Epidermal melanocyte (primary cell): ENCODE data around the gene HECTD2.
"Not testable (repeated sequence)": the region's sequence is repeated elsewhere in the genome, so short reads cannot be mapped to it uniquely, and the experiment has no call there.

Experiments
- DNase-seq: peaks from one replicate; pipeline ENCODE4 v3.0.0; 2011; ENCODE audit warnings: low spot score; ENCODE audit not compliant: insufficient read length

HECTD2 gene

GRCh38 chr10:91536733-91537132, 126.6 kb downstream of the HECTD2 start:
- DNase-seq, result no peak

DNA sequence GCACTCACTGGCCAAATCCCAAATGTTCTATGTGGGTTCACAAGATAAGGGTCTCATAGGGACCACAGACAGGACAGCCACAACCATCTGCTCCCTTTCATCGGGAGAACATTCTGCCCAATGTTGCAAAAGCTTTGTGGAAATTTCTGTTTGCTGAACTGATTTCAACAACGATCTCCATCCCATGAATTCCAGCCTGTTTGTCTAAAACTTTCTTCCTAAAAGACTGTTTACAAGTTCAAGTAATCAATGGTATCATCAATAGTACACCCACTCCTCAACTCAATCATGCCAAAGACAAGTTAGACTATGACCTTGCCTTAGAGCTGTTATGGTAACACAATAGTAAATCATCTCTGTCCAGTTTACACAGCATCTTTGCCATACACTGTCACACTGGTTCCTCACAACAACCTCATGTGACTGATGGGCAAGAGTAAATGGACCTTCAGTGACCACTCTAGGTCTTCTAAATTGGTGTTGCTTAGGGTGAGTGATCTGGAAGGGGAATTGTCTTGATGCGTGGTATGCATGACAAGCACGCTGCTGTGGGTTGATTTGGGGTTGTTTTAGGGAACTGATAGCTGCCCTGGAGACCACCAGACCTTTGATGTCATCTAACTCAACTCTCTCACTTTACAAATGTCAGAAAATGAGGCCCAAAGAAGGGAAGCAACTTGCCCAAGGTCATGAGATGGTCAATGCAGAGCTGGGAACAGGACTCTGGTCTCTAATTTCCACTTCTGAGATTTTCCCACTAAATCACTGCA, 127.7 kb downstream of the HECTD2 start:
- DNase-seq, result no peak

- no peak for DNase-seq
These were observed 129.8 kb downstream of the HECTD2 start for GRCh38 chr10:91539930-91540329.

- DNase-seq, result no peak
These were observed 130.6 kb downstream of the HECTD2 start for GRCh38 chr10:91540733-91541132.

DNA sequence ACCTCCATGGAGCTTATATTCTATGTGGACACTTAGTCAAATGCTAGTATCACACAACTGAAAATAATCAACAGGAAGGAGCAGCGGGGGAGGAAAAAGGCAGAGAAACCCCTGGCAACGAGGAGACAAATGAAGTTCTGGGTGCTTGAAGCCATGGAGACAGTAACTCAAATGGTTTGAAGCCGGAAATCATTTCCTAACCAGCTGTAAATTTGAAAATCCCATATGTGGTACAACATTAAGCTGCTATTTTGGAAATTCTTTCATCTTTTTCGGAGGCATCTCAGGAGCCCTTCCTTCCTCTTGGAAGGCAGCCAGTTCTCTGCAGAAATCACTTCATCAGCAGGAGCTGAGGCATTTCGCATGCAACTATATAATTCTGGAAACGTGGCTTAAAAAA, 131.3 kb downstream of the HECTD2 start:
- DNase-seq, result no peak

DNA sequence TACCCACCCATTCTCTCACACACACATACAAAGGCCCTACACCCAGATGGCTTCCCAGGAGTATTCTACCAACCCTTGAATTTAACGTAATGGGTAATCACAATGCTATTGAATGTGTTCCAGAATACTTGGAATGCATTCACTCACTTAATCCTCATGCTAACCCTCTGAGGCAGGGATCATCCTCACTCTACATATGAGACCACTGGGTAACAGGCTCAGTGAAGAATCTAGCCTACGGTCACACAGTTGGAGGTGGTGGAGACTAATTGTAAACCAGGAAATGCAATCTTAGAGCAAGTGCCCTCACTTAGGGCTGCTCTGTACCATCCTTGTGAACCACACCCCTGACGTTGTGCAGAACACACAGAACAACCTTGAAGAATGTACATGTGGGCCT, 135.2 kb downstream of the HECTD2 start:
- no peak for DNase-seq

DNA sequence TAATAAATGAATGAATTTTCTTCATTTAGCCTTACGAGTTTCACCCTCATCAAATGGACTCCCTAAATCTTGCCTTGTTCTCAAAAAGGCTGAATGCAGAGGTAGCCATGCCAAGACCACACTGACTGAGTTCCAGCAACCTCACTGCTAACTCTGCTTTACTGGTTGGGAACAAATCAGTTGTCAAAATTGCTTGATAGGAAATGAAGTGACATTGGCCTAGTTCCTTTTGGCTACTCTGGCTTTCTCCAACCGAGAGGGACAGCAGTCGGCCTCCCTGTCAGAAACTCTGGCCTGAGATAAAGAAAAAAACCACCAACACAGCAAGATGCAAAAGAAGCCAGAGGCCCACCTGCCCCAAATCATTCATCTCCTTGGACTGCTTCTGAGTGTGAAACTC, 135.7 kb downstream of the HECTD2 start:
- no peak for DNase-seq

DNA sequence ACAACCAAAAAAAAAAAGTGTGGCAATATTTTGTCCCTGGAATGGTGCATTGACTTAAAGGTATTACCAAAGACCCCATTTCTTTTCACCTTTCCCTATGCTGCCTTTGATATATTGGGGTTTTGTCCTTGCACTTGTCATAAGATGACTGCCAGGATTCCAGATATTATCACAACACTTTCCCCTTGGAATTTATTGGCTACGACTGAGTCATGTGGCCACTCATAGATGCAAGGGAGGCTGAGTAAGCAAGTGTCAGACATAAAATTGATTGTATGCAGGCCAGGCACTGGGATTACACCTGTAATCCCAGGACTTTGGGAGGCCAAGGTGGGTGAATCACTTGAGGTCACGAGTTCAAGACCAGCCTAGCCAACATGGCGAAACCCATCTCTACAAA, 139.1 kb downstream of the HECTD2 start:
- no peak for DNase-seq

DNA sequence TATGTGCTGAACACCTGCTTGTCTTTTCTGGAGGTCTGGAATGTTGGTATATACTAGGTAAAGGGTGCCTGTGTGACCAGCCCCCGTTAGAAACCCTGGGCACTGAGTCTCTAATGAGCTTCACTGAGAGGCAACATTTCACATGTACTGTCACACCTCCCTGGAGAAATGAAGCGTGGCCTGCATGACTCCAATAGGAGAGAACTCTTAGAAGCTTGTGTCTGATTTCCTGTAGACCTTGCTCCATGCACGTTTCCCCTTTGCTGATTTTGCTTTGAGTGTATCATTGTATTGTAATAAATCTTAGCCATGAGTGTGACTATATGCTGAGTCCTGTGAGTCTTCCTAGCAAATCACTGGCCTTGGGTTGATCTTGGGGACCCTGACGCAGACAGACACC, 139.9 kb downstream of the HECTD2 start:
- no peak for DNase-seq

DNA sequence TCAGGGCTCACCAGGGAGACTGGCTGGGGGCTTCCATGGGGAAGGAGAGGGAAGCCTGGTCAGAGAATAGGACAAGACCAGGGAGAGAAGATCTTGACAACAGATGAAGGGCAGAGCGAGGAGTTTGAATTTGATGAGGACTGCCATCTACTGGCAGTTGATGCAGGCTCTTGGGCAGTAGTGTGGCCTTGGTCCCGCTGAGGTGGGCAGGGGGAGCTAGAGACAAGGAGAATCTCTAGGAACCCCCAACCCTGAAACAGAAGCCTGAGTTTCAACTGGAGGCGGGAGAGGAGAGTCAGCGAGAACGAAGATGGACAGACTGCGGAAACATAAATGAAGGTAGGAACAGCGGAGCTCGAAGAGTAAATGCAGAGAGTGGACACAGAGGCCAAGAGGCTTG, 141.7 kb downstream of the HECTD2 start:
- no peak for DNase-seq

GRCh38 chr10:91552274-91553095, 142.3 kb downstream of the HECTD2 start:
- no peak for DNase-seq

DNA sequence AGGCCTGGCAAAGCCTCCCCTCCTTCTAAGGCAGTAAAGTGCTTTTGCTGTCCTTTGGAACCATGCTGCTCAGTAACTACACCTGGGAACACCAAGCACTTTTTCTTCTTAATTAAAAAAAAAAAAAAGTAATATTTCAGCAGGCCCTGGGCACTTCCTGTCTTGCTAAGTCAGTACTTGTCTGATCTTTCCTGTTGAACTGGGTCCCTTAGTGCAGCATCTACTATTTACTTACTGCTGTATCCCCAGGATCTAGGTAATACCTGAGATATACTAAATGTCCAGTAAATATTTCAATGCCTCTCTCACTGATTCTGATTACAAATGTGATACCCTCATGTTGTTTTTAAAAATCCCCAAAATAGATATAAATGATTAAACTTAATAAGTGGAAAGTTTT, 145.3 kb downstream of the HECTD2 start:
- no peak for DNase-seq

DNA sequence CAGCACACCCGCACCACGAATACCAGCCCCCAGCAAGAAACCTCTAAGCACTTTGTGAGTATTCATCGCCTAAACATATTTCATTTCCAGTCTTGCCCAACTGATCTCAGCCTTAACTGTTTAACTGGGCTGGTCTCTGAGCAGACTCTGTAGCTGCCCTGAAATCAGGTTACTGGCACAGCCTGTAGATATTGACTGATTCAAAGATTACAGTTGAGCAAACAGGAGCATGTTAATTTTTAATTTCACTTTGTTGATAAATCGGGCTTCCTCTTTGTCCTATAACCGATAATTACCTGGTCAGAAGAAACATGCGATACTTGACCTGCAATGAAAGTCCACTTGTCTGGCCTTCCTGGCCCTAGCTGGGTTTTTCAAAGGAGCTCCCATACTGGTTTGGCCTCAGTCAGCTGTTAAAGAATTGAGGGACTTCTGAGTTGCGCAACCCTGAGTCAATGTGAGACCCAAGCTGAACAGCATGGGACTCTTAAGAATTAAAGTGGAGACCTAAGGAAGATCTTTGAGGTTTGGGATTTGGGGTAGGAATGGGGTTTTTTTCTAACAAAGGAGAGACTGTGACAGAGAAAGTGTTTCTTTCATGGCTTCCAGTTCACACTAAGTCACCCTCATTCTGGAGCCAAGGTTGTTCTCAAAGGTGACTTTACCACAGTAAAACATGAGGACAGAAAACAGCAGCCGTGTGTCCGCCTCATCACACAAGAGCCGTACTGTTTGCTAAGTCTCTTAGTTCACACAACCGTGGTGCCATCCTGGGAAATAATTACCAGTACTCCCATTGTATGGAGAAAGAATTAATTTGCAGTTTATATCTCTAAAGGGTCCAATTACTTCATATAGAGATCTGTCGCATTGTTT, 146.8 kb downstream of the HECTD2 start:
- DNase-seq, result no peak

DNA sequence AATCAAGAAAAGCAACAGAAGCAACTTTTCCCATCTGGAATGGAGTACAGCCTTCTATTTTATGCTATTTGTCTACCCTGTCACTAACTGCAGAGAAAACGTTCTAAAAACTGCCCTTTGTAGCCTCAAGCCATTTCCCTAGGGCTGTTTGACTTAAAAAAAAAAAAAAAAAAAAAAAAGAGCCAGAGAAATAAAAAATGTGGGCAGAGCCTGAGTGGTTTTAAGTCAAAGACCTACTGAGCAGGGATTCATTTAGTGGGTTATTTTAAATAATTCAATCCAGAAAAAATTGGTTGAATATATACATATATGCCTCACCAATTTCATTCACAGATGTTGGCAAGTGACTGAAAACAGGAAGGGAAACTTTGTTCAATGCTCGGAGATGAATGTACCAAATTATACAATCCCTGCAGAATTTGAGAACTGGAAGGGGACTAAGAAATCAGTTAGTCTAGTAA, 147.5 kb downstream of the HECTD2 start:
- peak; percentile 32 for DNase-seq

DNA sequence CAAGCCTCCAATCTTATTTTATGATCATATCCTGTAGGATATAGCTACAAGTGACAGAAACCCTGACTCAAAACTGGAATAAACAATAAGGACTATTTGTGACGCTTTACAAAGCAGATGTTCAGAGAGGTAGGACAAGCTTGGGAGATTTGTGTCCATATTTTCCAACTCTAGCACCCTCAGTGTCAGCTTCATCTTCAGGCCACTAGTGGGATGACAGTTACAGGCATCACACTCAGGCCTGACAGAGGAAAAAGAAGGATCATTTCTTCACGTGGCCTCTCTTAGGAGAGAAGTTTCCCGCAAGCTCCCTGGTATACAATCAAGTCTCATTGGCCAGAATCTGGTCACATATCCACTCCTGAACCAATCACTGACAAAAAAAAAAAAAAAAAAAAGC, 148.3 kb downstream of the HECTD2 start:
- no peak for DNase-seq

- no peak for DNase-seq
These were observed 149.0 kb downstream of the HECTD2 start for GRCh38 chr10:91559169-91559568.

- DNase-seq, result no peak
These were observed 149.6 kb downstream of the HECTD2 start for GRCh38 chr10:91559750-91560149.

- DNase-seq, result not testable (repeated sequence)
These were observed 150.7 kb downstream of the HECTD2 start for GRCh38 chr10:91560827-91561226.

- DNase-seq, result no peak
These were observed 152.9 kb downstream of the HECTD2 start for GRCh38 chr10:91562839-91563581.

GRCh38 chr10:91564026-91564425, 153.9 kb downstream of the HECTD2 start:
- no peak for DNase-seq
